Measurements from ENCODE around the gene TOR4A.

GRCh38 chr9:137233143-137233980 lies 44.2 kb upstream of the TOR4A start:
- TF ChIP-seq CTCF (IDR thresholded peaks at IDR 0.05) (no peak), EZH2 (IDR thresholded peaks at IDR 0.05; ENCODE audit: borderline replicate concordance, insufficient read depth, low read depth, low read length, poor library complexity, severe bottlenecking) (no peak)

Measured in B cell (primary cell).